Mammary epithelial cell (primary cell): ENCODE measurements around the gene AOC2.

Experiments
- EZH2 ChIP-seq: IDR thresholded peaks from 2 replicates; pipeline ENCODE4 v1.6.1; 2012; ENCODE audit warnings: low read length, inconsistent platforms, borderline replicate concordance
- TF ChIP-seq, protein P1 (sequence below), 2 donors: IDR thresholded peaks in 1 of 2; conservative IDR thresholded peaks in 1 of 2; 2 replicates each; pipeline ENCODE4 v1.5.1; 2011 to 2012; ENCODE audit warnings: inconsistent platforms in 2 of 2, low read length in 2 of 2, mild to moderate bottlenecking in 2 of 2, control low read depth in 1 of 2, low read depth in 1 of 2; ENCODE audit not compliant: insufficient read depth in 1 of 2; ENCODE audit errors: extremely low read depth in 1 of 2

DNA sequence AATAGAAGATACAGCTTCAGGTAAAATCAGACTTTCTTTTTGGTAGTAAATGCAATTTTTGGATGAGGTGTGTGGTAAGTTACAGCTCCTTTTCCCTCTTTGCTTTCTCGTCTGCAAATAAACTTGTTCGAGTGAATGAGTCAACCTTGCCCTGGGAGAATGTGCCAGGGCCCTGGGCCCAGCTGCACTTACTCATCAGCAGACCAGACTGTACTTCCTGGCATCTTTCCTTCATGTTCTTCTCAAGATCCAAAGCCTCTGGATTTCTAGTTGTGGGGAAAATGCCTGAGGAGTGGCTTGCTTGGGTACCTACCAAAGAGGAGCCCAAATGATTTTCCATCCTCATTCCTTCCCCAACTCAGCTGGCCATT is 50.8 kb downstream of the AOC2 start:
- TF ChIP-seq, protein P1, sequence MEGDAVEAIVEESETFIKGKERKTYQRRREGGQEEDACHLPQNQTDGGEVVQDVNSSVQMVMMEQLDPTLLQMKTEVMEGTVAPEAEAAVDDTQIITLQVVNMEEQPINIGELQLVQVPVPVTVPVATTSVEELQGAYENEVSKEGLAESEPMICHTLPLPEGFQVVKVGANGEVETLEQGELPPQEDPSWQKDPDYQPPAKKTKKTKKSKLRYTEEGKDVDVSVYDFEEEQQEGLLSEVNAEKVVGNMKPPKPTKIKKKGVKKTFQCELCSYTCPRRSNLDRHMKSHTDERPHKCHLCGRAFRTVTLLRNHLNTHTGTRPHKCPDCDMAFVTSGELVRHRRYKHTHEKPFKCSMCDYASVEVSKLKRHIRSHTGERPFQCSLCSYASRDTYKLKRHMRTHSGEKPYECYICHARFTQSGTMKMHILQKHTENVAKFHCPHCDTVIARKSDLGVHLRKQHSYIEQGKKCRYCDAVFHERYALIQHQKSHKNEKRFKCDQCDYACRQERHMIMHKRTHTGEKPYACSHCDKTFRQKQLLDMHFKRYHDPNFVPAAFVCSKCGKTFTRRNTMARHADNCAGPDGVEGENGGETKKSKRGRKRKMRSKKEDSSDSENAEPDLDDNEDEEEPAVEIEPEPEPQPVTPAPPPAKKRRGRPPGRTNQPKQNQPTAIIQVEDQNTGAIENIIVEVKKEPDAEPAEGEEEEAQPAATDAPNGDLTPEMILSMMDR (conservative IDR thresholded peaks at IDR 0.05 in 1 of 2, IDR thresholded peaks at IDR 0.05 in 1 of 2; ENCODE audit: extremely low read depth in 1 of 2, insufficient read depth in 1 of 2, low read depth in 1 of 2, low read length in 2 of 2): no peak
- TF ChIP-seq EZH2: no peak
